HG02763 (cell line): ENCODE measurements around the gene MBOAT1.
"Not testable (repeated sequence)": the region's sequence is repeated elsewhere in the genome, so short reads cannot be mapped to it uniquely, and the experiment has no call there.

Experiments used
- ATAC-seq: cut with Tn5 transposase; IDR thresholded peaks from one replicate; pipeline ENCODE4 v1.9.1; 2021; ENCODE audit warnings: mild to moderate bottlenecking, moderate library complexity; ENCODE audit not compliant: unreplicated experiment

Gene MBOAT1

GRCh38 chr6:20142866-20143265 is 69.4 kb downstream of the MBOAT1 start:
- ATAC-seq = no peak

GRCh38 chr6:20141931-20142330 is 70.3 kb downstream of the MBOAT1 start:
- ATAC-seq = no peak

DNA sequence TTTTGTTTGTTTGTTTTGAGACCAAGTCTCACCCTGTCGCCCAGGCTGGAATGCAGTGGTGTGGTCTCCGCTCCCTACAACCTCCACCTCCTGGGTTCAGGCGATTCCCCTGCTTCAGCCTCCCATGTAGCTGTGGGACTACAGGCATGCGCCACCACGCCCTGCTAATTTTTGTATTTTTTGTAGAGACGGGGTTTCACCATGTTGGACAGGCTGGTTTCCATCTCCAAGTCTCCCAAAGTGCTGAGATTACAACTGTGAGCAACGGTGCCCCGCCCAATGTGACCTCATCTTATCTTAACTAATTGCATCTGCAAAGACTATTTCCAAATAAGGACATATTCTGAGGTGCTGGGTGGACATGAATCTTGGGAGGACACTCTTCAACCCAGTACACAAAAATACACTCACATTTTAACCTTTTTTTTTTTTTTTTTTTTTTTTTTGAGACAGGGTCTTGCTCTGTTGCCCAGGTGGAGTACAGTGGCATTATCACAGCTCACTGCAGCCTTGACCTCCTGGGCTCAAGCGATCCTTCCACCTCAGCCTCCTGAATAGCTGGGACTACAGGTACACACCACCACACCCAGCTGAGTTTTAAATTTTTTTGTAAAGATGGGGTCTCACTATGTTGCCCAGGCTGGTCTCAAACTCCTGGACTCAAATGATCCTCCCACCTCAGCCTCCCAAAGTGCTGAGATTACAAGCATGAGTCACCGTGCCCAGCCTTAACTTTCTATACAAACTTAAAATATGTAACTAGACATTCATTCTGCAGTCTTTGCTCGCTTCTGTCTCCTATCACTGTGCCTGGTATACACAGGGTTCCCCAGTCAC is 72.9 kb downstream of the MBOAT1 start:
- not testable (repeated sequence) for ATAC-seq

DNA sequence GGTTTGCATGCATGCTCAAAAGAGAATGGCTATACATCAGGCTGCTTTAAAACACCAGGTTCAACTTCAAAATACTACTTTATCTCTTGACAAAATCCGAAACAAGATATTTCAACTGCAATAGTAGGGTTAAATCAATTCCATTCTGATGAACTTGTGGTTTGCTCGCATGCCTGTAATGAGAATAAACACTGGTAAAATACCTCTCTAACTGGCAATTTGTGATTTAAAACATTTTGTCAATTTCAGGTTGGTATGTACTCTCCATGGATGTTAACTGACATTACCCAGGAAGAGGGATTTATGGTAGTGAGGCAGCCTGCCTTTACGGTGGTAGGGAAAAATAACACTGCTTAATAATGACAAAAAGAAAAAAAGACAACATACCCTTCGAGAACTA is 74.4 kb downstream of the MBOAT1 start:
- ATAC-seq = no peak

GRCh38 chr6:20137240-20137639 is 75.0 kb downstream of the MBOAT1 start:
- ATAC-seq = no peak

- ATAC-seq = no peak
These were observed 76.5 kb downstream of the MBOAT1 start for GRCh38 chr6:20135677-20136268.

GRCh38 chr6:20134613-20135012 is 77.7 kb downstream of the MBOAT1 start:
- ATAC-seq = no peak

- no peak for ATAC-seq
These were observed 82.8 kb downstream of the MBOAT1 start for GRCh38 chr6:20129290-20130088.

DNA sequence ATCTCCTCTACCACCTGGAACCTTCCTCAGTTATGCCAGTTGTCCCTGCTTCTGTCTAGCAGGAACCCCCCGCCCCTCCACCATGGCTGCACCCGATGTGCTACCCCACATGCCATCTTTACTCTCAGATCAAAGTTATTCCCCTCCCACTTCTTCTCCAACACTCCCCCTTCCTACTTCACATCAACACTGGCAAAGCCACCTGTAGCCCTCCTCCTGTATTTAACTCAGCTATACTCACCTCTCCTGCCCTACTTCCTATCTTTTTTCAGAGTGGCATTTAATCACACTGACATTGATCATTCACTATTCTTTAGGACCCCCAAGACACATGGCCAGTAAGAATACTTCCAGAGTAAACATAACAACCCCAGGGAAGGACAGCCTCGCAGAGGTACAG is 84.3 kb downstream of the MBOAT1 start:
- no peak for ATAC-seq

DNA sequence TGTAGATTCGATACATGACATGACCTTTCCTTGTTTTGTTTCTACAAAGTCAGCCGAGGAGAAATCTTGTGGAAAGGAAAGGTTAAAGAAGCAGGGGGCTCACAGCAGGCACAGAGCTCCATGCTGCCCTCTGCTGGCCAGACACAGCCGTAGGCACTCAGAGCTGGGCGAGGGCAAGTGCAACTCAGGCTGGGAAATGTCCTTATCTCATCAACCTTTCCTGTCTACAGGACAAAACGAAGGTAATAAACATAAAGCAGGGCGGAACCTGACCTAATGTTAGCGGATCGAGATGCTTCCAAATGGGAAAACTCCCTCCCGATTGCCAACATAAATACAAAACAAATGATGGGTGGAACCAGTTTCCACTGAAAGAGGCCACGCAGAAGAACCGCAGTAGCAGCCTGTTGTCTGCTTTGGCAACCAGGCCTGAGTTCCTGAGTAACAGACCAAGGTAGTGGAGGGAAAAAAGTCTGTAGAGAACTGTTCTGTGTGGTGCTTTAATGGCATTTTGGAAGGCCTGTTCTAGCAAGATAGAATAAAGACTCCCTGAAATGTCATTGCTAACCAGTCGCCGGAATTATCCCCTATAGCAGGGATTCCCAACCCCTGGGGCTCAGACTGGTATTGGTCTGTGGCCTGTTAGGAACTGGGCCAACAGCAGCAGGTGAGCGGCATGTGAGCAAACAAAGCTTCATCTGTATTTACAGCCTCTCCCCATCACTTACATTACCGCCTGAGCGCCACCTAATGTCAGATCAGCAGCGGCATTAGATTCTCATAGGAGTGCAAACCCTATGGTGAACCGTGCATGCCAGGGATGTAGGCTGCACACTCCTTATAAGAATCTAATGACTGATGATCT is 85.2 kb downstream of the MBOAT1 start:
- ATAC-seq = peak; percentile 92

DNA sequence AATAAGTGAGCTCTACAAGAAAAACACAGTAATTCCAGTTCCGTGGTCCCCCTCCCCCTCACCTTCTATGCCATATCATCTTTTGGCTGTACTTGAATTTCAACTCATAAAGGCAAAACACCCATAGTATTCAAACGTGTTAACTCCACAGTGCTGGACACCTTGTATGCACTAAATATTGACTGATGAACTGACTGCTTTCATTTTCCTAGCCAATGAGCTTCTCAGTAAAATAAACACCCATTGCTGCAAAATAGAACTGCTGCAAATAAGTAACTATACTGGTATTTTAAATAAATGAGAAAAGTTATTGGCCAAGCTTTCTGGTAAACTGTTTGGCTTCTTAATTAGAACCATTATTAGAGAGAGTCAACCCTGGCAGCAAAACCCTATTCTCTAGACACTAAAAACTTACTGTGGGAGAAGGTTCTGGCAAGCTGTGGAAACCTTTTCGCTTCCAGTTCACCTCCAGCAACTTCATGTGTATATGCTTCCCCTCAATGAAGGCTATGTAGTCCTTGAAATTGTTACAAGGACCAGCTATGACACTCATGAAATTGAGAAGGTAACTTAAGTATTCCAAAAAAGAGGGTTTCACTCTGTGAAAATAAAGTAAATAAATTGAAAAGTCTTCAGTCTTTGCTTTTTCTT is 86.0 kb downstream of the MBOAT1 start:
- ATAC-seq = no peak

DNA sequence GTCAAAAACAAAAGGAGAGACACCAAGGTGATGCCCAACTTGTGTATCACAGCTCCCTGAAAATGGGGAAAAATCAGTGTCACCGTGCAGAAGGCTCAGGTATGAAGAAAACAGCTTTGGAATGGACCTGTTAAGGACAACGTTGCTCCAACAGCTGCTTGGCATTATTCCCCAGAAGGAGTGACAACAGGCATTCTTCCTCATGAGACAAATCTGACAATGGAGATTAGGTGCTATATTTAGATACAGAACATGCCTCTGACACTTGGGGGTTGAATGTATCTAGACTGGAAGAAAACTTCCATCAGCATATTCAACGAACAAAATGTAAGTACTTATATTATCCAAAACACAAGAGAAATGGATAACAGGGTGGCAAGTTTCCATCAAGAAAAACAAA is 87.7 kb downstream of the MBOAT1 start:
- ATAC-seq = no peak

DNA sequence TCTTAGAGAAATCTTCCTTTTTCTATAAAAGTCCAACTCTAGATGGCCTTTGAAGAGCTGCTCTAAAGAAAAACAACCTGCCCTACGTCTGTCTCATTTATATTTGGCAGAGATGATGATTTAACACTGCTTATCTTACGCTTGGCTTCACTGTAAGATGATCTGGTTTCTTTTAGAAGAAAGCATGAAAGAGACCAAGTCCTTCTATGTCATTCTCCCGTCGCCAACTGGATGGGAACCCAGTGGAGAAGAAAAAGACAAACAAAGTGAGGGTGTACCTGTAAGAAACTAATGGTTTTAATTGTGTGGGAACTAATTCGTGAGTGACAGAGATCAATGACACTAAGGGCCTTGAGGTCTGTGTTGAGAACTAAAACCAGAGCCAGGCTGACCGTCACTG is 92.8 kb downstream of the MBOAT1 start:
- no peak for ATAC-seq

- no peak for ATAC-seq
These were observed 93.4 kb downstream of the MBOAT1 start for GRCh38 chr6:20118892-20119291.

GRCh38 chr6:20117474-20117873 is 94.8 kb downstream of the MBOAT1 start:
- ATAC-seq = peak; percentile 98

GRCh38 chr6:20116792-20117191 is 95.5 kb downstream of the MBOAT1 start:
- ATAC-seq = no peak

DNA sequence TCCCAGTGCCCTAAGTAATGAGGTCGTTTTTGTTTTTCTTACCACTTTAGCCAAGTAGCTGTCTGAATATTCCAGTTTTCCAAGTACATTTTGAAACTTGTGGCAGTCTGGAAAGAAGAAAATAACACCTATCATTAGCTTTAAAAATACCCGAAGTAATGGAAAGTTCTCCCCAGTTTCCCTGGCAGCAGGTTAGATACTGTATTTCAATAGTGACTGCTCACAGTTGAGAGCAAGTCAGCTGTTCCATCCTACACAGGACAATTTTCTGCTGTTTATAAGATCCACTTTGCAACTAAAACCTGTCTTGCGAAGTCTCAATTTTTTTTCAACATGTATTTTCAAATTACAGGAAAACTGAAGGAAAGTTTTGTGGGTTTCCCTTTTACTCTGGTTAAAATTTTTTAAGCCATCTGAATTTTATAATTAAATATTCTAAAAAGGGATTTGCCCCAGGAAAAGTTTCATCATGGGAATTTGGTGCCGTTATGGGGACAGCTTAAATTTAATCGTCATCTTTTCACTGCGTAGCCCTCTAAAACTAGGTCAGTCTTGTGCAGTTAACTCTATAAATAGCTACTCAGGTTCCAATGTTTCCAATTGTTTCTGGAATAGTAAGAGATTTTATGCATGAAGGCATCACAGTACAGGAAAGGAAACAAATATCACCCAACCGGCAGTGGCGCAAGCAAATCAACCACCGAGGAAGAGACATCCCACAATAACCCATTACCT is 96.9 kb downstream of the MBOAT1 start:
- ATAC-seq = no peak

GRCh38 chr6:20113649-20114224 is 98.5 kb downstream of the MBOAT1 start:
- no peak for ATAC-seq

DNA sequence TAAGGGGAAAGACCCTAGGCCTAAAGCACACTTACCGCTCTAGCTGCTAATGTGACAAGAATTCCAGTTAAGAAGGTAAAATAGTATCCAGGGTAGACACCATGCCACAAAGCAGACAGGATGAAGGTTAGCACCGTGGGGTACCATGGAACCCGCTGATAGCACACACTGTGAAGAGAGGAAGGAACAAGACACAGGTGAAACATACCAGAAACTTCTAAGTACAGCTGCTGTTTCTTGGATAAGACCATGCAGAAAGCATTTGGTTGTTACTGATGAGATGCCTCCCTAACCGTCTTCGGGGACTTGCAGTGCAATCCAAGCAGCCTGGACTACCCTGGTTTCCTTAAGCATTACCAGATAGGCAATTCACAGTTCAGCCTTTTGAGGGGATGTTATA is 99.4 kb downstream of the MBOAT1 start:
- ATAC-seq = no peak
